ENCODE results near the gene BANF2. TPM values are rescaled to one million over a fixed set of nuclear protein-coding genes. Genes with fewer than 3 reads are reported as not detected.

Gene BANF2
- polyA plus RNA-seq, 1 donor from 2014 or later, result not detected

DNA sequence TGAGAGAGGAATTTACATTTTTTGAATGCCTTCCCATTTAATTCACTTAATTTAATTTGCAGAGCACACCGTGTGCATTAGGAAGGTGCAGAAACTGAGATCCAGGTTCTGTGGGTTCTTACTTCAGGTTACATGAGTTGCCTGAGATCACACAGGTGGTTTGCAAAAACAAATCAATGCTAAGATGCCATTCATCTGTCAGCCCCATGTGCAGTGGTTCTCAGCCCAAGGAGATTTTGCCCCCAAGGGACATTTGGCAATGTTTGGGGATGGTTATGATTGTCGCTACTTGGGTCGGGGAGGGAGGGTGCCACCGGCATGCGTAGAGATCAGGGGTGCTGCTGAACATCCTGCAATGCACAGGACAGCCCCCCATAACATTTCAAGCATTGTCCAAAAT lies 34.6 kb downstream of the BANF2 start:
- Histone ChIP-seq H4K20me1 (ENCODE audit: insufficient read depth) (no peaks in the 10 kb centered on the region), H3K36me3 (ENCODE audit: insufficient read depth, low read length) (no peaks in the 10 kb centered on the region), H2AFZ (ENCODE audit: low read depth, low read length) (no peak overlapping the region), H3K27me3 (ENCODE audit: insufficient read depth, low read depth, low read length) (no peaks in the 10 kb centered on the region), H3K27ac (ENCODE audit: low read length) (no peak overlapping the region), H3K79me2 (replicated peaks; ENCODE audit: insufficient read depth, low read length) (no peaks in the 10 kb centered on the region), H3K9me3 (ENCODE audit: low read length) (no peaks in the 10 kb centered on the region), H3F3A (ENCODE audit: insufficient read depth, low read length, poor library complexity, severe bottlenecking) (no peaks in the 10 kb centered on the region), H3K9ac (ENCODE audit: low read length) (no peak overlapping the region), H3K9me2 (ENCODE audit: insufficient read depth, low read length) (no peaks in the 10 kb centered on the region), H3K4me3 (ENCODE audit: low read length) (no peak overlapping the region), H3K4me2 (ENCODE audit: low read length) (no peak overlapping the region)
- TF ChIP-seq POLR2AphosphoS5 (IDR thresholded peaks at IDR 0.05), result no peak
- no peak for TF ChIP-seq TAF1 (IDR thresholded peaks at IDR 0.05; ENCODE audit: low read depth)
- TF ChIP-seq REST (IDR thresholded peaks at IDR 0.05; ENCODE audit: borderline replicate concordance), result no peak
- no peak for TF ChIP-seq MXI1 (conservative IDR thresholded peaks at IDR 0.05; ENCODE audit: poor library complexity, severe bottlenecking)
- TF ChIP-seq SMC3 (conservative IDR thresholded peaks at IDR 0.05; ENCODE audit: poor library complexity), result no peak
- TF ChIP-seq RAD21 (conservative IDR thresholded peaks at IDR 0.05), result no peak
- TF ChIP-seq EP300 (conservative IDR thresholded peaks at IDR 0.05; ENCODE audit: poor library complexity, severe bottlenecking), result no peak
- TF ChIP-seq, protein P1, sequence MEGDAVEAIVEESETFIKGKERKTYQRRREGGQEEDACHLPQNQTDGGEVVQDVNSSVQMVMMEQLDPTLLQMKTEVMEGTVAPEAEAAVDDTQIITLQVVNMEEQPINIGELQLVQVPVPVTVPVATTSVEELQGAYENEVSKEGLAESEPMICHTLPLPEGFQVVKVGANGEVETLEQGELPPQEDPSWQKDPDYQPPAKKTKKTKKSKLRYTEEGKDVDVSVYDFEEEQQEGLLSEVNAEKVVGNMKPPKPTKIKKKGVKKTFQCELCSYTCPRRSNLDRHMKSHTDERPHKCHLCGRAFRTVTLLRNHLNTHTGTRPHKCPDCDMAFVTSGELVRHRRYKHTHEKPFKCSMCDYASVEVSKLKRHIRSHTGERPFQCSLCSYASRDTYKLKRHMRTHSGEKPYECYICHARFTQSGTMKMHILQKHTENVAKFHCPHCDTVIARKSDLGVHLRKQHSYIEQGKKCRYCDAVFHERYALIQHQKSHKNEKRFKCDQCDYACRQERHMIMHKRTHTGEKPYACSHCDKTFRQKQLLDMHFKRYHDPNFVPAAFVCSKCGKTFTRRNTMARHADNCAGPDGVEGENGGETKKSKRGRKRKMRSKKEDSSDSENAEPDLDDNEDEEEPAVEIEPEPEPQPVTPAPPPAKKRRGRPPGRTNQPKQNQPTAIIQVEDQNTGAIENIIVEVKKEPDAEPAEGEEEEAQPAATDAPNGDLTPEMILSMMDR (IDR thresholded peaks at IDR 0.05; ENCODE audit: poor library complexity, severe bottlenecking), result no peak
- TF ChIP-seq EZH2 (IDR thresholded peaks at IDR 0.05; ENCODE audit: borderline replicate concordance, insufficient read depth, low read length, poor library complexity, severe bottlenecking), result no peak

GRCh38 chr20:17735206-17735804 lies 35.5 kb downstream of the BANF2 start:
- Histone ChIP-seq H2AFZ (ENCODE audit: low read depth, low read length) (no peak overlapping the region), H3K9ac (ENCODE audit: low read length) (no peak overlapping the region)

More at GRCh38 chr20:17735206-17735804, 35.5 kb downstream of the BANF2 start:
- no peaks in the 10 kb centered on the region for H3K27me3 ChIP-seq (ENCODE audit: insufficient read depth, low read depth, low read length)
- no peaks in the 10 kb centered on the region for H3K9me2 ChIP-seq (ENCODE audit: insufficient read depth, low read length)
- no peaks in the 10 kb centered on the region for H3F3A ChIP-seq (ENCODE audit: insufficient read depth, low read length, poor library complexity, severe bottlenecking)
- no peaks in the 10 kb centered on the region for H4K20me1 ChIP-seq (ENCODE audit: insufficient read depth)
- H3K4me2 ChIP-seq (ENCODE audit: low read length), result no peak overlapping the region
- no peaks in the 10 kb centered on the region for H3K9me3 ChIP-seq (ENCODE audit: low read length)
- H3K79me2 ChIP-seq (replicated peaks; ENCODE audit: insufficient read depth, low read length), result no peaks in the 10 kb centered on the region
- H3K27ac ChIP-seq (ENCODE audit: low read length), result no peak overlapping the region
- H3K36me3 ChIP-seq (ENCODE audit: insufficient read depth, low read length), result no peaks in the 10 kb centered on the region
- TF ChIP-seq, protein P1 (IDR thresholded peaks at IDR 0.05; ENCODE audit: poor library complexity, severe bottlenecking), result no peak
- no peak for TF ChIP-seq REST (IDR thresholded peaks at IDR 0.05; ENCODE audit: borderline replicate concordance)
- no peak for TF ChIP-seq SMC3 (conservative IDR thresholded peaks at IDR 0.05; ENCODE audit: poor library complexity)
- TF ChIP-seq EP300 (conservative IDR thresholded peaks at IDR 0.05; ENCODE audit: poor library complexity, severe bottlenecking), result no peak
- TF ChIP-seq TAF1 (IDR thresholded peaks at IDR 0.05; ENCODE audit: low read depth), result no peak
- no peak for TF ChIP-seq POLR2AphosphoS5 (IDR thresholded peaks at IDR 0.05)
- no peak for TF ChIP-seq EZH2 (IDR thresholded peaks at IDR 0.05; ENCODE audit: borderline replicate concordance, insufficient read depth, low read length, poor library complexity, severe bottlenecking)
- no peak for TF ChIP-seq RAD21 (conservative IDR thresholded peaks at IDR 0.05)
- TF ChIP-seq MXI1 (conservative IDR thresholded peaks at IDR 0.05; ENCODE audit: poor library complexity, severe bottlenecking), result no peak
- no peak overlapping the region for H3K4me3 ChIP-seq (ENCODE audit: low read length)

All from neural cell (in vitro differentiated cells).